ENCODE measurements around the gene SUN3.

SUN3 gene

DNA sequence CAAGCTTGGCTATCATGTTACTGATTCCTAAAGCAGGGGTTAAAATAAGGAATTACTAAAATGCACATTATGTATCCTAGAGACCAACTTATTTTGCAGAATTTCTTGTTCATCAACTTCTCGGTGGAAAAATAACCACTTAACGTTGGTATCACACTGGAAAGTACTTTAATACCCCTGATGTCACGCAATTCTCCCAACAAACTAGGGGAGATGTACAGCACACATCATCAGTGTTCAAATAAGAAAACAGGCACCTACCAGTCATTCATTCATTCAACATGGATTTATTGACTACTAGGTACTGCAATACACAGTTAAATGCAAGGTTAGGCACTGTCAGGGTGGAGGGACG, 50.1 kb downstream of the SUN3 start:
- no peak for DNase-seq (ENCODE audit: low read depth)

DNA sequence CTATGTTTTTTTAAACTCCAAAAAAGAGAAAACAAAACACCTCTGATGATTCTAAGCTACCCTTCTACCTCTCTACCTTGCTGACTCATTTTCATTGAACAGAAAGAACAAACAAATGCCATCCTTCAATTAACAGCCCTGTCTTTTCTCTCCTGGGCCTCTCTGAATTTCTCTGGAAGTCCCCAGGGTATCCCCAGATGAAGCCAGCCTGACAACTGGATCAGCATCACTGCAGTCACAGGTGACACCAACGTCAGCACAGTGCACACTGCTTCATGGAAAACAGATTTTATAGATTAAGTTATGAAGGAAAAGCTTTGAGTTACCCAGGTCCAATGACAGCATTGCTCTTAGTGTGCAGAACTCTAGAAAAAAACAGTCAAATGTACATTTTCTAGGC, 55.2 kb downstream of the SUN3 start:
- DNase-seq (ENCODE audit: low read depth) = no peak

DNA sequence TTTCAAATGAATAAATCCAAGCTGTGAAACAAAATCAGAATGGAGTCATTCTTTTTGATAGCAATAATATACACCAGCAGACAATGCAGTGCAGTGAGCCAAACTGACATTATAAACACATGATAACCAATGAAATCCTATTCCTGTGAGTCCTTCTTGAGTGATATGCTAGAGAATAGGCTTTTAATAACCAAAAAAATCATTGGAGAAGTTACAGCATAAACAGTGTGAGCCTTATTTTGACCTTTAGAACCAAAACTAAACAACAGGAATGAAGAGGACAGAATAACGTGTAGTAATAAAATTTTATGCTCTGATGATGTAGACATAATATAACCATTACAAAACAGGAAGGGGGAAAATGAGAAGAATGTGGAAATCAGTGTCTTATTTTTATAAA, 58.1 kb downstream of the SUN3 start:
- DNase-seq (ENCODE audit: low read depth) = no peak

DNA sequence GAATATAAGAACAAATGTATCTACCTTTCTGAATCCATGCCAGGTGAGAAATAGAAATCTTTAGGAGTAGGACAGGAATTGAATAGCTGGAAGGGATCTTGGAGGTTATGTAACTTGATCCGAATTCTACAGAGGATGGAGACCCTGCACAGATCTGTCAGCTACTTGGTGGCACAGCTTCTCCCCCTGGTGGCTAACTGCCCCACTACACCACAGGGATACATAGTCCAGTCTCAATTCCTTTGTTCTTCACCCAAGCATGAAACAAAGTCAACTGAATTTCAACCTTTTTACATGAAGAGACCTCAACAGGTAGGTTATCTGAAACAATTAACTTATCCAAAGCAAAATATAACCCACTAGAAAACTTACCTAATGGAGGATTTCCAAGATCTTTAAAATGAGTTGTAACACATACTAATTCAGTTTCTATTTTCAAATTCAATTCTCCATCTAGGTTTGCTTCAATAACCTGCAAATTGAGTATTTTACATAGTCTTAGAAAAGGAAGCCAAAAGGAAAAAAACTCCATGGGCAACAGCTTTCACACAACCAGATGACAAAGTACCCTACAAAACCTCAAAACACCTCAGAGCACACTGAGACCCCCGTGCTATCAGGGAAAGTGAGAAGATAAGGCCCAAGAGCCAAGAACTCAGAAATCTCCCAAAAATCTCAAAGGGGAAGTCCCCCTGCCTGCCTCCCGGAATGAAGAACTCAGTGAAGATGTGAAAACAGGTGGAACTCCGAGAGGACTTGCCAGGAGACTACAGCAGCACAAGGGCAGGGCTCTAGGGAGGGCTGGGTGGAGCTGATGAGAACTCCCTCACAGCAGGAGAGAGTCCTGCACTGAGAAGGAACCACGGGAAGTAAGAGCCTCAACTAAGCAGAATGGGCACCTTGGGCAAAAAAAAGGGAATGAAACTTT, 59.8 kb downstream of the SUN3 start:
- peak; percentile 15 for DNase-seq (ENCODE audit: low read depth)

DNA sequence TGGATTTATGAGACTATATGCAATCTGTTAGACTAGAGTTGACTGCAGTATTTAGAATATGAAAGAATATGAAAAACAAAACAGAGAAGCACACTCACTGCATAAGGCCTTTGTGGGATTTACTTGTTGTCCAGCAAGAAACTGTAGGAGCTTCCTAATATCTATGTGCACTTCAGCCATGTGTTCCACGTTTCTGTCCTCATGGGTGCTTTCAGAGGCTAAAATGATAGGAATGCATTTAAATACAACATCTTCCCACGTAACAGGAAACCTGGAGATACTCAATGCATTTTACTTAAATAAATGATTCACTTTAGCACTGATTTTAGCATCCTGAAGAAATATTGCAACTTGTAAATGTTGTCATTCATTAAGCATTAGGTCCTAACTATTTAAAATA, 61.2 kb downstream of the SUN3 start:
- DNase-seq (ENCODE audit: low read depth) = no peak

DNA sequence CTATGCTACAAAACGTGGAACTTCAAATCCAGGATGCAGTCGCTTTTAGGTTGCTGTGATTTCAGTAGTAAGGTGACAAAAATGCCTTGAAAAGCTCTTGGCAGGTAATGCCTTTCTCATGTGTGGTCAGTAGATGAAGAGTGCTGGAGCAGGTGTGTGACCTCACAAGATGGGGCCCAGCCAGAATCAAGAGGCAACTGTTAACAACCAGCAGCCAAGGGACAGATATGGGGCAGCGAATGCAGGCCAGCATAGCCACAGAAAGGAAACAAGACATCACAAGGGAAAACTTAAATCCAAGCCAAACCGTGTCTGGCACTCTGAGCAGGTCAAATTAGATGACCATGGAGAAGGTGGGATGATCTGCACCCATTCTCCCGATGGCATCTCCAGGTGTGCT, 61.8 kb downstream of the SUN3 start:
- no peak for DNase-seq (ENCODE audit: low read depth)

DNA sequence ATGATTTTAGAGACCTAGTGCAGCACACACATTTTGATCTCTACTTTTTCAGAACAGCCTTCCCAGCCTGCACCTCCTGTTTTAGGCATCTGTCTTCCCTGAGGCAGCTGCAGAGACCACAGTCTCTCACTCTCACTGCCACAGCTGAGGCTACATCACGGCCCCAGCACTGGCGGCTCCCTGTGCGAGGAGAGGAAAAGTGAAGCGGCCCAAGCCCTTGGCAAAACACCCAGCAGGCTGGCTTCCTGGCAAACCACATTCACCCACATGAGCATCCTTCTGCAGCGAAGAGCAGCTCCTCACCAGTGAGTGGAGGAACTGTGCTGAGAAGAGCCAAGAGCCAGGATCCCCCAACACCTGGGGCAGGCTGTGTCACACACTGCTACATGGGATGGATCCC, 63.5 kb downstream of the SUN3 start:
- no peak for DNase-seq (ENCODE audit: low read depth)

DNA sequence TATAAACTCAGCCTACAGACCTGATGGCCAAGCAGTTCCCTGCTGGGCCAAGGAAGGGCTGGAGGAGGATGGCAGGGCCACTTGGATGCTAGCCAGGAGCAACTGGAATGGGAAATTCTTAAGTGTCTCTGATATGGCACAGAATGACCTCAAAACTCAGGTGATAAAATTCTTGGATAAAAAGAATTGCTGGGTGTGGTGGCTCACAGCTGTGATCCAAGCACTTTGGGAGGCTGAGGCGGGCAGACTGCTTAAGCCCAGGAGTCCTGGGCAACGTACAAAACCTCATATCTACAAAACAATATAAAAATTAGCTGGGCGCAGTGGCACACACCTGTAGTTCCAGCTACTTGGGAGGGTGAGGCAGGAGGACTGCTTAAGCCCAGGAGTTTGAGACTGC, 66.6 kb downstream of the SUN3 start:
- no peak for DNase-seq (ENCODE audit: low read depth)

DNA sequence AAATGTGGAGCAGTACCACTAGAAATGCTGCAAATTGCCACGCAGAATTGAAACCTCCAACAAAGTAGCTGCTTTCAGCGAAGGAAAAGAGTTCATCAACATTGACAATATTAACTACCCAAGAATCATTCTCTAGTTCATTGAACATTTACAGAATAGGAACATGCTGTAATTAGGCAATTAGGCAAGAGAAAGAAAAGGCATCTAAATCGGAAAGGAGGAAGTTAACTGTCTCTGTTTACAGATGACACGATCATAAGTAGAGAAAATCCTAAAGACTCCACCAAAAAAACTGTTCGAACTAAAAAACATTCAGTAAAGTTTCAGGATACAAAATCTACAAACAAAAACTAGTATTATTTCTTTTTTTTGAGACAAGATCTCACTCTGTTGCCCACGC, 71.8 kb downstream of the SUN3 start:
- no peak for DNase-seq (ENCODE audit: low read depth)

DNA sequence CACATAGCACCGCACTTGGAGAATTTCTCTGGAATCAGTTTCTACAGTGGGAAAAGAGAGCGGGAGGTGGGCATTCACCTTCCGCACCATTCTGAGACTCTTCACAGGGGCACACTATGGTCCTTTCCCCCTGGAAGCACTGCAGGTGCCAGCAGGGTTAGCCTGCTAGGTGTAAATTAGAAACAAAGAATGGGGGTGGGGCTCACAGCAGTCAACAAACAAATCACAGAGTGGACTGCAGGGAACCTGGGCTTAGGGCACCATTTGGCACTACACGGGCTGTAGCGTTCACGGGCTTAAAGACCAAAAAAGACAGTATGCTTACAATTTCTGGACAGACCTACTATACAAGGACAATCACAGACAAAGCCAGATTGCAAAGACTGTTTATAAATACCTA, 72.7 kb downstream of the SUN3 start:
- no peak for DNase-seq (ENCODE audit: low read depth)

DNA sequence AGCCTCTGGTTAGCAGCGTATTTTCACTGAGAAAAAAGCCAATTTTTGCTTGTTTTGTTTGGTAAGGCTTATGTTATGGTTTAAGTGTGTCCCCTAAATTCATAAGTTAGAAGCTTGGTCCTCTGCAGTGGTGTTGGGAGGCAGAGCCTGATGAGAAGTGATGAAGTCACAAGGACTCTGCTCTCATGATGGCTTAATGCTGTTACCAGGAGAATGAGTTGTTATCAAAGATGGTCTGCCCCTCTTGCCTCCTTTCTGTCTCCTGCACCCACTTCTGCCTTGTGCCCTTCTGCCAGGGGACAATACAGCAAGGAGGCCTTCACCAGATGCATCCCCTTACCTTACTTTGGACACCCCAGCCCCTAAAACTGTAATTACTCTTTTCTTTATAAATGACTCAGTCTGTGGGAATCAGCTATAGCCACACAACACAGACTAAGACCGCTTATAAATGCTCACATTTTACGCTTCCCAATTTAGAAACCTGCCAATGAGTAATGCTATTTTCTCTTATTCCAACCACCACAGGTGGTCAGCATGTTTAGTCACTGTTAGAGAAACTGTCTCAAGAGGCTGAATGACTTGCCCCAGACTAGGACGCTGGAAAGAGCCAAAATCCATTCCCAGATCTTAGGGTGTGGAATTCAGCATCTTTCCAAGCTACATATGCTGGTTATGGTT, 74.5 kb downstream of the SUN3 start:
- DNase-seq (ENCODE audit: low read depth) = no peak

DNA sequence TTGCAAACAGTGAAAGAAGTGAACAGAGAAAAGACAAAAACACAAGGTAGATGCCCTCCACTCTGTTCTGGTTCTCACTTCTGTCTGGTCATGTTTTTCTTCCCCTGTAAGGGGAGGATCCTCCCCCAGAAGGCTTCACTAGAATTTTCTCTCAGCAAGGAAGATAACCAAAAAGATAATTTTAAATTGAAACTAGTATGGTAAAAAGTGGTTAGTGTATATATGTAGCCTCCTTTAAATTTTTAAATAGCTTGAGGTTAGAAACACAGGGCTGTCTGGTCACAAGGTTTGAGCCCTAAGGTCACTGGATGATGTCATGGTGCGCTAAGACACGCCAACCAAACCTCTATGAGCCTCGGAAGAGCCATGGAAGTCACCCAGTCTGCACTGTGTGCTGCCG, 75.1 kb downstream of the SUN3 start:
- DNase-seq (ENCODE audit: low read depth) = no peak

DNA sequence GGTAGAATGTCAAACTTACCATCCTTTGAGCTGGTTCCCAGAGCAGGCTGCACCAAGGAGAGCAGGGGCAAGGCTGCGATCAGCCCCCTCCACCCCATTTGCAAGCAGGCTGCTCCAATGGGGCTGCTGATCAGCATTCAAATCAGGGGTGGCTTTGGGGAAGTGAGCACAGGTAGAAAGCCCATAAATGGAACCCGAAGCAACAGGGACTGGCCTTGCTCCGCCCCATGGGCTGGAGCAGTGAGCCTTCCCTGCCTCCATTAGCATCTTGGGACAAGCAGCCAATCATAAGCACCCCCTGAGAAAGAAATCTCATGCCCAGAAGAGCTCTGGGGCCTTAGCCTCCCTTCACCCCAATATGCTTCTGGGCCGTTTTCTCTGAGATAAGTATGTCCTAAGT, 76.7 kb downstream of the SUN3 start:
- no peak for DNase-seq (ENCODE audit: low read depth)

DNA sequence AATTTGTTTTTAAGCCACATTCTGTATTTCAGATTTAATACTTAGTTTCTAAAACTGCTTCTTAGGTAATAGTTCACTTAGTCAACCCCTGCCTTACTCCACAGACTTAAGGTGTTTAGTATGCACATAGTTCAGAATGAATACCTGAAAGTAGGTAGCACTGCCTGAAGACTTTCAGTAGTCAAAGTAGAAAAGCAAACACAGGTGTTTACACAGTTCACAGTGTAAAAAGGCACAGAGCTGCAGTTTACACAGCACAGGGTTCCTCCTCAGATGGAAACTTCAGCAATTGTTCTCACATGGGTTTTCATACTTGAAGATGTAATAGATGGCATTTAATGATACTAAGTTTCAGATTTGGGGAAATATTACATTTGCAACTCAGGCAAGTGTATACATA, 77.5 kb downstream of the SUN3 start:
- DNase-seq (ENCODE audit: low read depth) = no peak

DNA sequence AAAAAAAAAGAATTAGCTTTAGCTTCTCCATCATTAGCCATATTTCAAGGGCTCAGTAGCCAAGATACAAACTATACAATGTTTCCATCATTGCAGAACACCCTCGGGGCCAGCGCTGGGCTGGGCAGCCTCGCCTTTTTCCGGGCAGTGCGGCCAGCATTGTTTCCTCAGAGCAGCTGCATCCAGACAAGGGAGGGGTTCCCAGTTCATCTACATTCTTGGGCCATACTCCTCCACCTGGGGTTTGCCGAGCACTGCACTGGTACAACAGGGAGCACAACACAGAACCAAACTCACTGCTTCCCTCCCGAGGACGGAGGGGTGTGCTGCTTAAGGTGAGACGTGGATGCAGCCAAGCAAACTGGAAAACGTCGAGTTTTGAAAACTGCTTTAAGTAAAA, 78.2 kb downstream of the SUN3 start:
- DNase-seq (ENCODE audit: low read depth) = no peak

DNA sequence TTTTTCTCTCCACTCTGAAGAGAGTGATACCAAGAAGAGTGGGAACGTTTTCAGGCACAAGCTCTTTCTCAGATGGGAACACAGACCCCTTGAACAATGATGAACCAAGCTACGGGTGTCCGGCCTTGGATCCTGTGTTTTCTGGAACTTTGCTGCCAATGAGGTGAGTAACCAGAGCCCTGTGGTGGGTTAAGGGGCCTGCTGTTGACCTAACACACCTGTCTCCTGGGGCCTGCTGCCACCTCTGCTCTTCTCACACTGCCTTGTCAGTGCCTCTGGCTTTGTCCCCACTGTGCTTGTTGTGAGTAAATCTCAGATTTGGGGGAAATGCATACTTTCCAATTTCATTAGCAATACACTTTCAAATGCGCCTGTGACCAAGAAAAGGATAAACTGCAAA, 79.2 kb downstream of the SUN3 start:
- DNase-seq (ENCODE audit: low read depth) = no peak

DNA sequence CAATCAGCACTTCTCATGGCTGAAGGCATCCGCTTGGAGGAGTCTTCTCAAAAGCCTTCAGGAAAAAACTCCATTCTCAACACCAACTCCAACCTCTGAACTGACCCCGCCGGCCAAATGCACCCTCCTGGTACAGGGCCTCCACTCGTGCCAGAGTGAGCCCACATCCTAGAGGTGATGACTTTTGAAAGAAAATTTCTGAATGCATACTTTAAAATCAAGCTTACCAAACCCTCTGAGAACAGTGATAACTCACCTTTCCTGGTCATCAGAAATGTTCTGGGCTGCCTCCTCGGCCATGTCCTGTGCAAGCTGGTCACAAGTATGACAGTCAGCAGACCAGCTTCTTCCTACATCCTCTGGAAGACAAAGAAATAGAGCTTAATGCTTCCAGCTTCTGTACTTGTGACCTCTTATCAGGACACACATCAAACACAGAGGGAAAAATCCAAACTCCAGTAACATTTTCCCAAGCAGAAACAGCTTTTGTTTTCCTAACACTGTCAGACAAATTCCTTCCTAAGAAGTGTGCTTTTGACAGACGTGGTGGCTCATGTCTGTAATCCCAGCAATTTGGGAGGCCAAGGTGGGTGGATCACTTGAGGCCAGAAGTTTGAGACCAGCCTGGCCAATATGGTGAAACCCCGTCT, 80.6 kb downstream of the SUN3 start, which contains the start of gene PKD1L1:
Gene PKD1L1 (minus strand): TSS at position 326 of the 650 bp plus-strand sequence. CDS start 26 bp downstream, at position 300.
- no peak for DNase-seq (ENCODE audit: low read depth)

DNA sequence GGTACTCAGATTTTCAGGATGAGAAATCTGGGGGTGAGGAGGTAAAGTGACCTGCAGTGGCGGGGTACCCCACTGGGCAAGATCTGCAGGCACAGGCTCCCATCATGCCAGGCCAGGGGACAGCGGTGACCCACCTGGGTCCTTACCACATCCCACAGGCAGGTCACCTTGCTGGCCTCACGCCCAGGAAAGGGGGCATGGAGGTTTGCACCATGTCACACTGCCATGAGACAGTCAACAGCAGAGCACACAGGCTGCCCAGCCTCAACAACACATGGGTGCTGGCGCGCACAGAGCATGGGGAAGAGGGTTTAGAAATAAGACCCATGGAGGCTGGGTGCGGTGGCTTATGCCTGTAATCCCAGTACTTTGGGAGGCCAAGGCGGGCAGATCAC, 81.6 kb downstream of the SUN3 start:
- DNase-seq (ENCODE audit: low read depth) = no peak

DNA sequence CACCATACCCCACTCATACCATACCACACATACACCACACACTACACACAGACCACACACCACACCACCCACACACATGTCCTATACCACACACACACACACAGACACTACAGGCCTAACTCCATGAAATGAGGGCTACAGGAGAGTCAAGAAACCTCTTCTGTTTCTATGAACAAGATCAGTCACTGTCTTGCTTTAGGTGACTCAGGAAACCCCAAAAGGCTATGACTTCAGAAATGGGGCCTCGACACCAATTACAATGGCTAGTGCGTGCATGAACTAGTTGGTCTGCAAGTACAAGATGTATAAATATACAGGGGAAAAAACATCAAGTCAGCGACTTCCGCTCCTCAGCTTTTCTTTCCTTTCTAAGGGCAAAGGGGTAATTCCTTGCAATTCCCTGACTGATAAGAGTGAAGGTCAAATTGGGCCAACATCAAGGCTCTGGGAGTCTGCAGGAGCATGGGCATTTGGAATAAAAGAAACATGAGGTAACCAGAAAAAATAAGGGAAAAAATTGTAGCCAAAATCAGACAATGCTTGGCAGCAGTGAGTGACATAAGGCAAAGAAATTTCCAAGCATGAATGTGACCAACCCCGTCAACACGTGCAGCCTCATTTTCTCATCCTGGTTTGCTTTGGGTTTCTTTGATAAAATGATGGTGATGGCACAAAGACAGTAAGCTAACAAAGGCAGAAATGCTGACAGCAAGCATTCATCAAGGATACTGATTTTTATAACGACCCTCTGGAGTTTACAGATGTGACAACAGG, 82.1 kb downstream of the SUN3 start:
- DNase-seq (ENCODE audit: low read depth) = no peak

DNA sequence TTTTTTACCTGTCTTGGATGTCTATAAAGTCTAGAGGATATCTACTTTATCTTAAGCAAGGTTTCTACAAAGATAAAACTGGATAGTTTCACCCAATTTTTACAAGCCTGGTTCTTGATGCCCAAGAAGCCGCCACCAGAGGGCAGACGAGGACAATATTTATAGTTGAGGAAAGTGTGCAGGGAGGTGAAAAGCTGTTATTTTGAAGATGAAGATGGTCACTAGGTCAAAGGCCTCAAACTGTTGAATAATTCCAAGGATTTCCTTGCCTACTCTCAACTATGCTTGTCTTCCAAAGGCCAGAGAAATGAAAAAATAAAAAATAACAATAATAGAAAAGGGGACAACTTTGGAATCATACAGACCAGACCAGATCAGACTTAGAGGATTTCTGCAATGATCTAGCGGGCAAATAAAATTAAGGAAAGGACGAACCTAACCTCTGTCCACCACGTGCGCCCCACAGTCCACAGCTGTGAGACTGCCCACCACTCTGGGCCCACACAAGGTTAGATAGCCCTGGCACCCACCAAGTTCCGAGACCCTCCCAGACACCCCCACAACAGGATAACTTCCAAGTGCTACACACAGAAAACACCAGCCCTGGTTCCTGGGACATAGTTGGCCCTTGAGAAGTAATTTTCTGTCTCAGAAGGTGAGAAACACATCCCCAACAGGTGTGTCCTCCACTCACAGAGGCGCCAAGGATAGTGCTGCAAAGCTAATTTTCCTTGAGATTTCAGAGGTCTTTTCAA, 83.5 kb downstream of the SUN3 start:
- peak; percentile 53 for DNase-seq (ENCODE audit: low read depth)

DNA sequence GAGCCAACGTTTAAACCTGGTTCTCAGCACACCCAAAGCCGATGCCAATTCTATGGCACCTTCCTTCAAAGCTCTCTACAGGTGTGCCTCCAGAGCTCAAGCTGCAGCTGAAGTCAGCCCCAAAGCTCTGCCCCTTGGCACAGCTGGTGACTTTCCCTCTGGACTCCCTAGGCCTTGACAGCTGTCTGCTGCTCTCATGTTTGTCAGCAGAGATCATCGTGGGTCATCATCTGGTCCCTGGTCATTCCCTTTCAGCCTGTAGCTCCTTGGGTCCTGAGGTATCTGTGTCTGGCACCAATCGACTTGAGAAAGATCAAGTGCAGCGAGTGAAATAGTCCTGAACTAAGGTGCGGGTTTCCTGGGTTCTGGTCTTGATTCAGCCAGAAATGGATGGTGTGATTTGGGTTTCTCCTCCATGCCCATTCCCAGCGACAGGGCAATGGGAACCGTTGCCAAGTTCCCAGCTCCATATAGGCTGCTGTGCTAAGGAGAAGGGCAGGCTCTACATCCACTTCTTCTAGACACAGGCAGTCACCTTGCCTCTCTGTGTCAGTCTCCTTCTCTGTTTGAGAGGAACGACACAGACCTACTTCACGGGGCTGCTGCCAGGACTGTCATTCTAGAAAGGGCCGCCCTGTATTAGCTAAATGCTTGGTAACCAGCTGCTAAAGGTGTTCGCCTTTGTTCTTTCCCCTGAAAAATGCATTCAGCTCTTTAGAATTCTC, 84.2 kb downstream of the SUN3 start:
- DNase-seq (ENCODE audit: low read depth) = no peak

Data from stimulated activated CD4-positive, alpha-beta T cell treated with anti-CD3 and anti-CD28 coated beads, Interleukin-2, amount 100 ng/mL, for 4 hours (primary cell).